ENCODE data around the gene SLC12A8.

The SLC12A8 gene

GRCh38 chr3:125179143-125179883, 33.2 kb downstream of the SLC12A8 start:
- H3K4me3 ChIP-seq (ENCODE audit: low read length), result no peak overlapping the region
- peaks cover 7% of the 10 kb centered on the region; the same call in 1 of the 2 replicates for H3K4me1 ChIP-seq (ENCODE audit: insufficient read depth, low read length)
- no peaks in the 10 kb centered on the region for H3K27me3 ChIP-seq (ENCODE audit: insufficient read depth, low read length)
- H3K27ac ChIP-seq (ENCODE audit: low read length), result no peak overlapping the region
- H3K36me3 ChIP-seq (ENCODE audit: insufficient read depth, low read depth, low read length), result no peaks in the 10 kb centered on the region
- H3K9me3 ChIP-seq (ENCODE audit: insufficient read depth, low read depth, low read length), result peaks cover 2% of the 10 kb centered on the region; the same call in 1 of the 2 replicates
- H3K9ac ChIP-seq (ENCODE audit: low read depth, low read length), result no peak overlapping the region

DNA sequence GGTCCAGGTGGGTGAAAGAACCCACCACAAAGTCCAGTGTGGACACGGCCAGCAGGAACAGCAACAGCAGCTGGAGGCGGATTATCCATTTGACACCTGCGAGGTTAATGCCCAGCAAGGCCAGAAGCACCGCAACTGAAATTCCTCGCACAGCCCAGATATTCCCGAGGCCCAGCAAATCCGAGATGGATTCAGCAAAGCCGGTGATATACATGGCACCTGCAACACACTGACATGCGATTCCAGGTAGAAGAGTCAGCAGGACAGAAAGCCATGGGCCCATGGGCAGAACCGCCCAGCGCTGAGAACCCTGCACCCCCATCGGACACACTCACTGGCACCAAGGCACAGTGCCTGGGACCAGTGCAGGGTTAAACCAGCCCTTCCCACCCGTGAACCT, 34.8 kb downstream of the SLC12A8 start:
- peaks cover 3% of the 10 kb centered on the region; the same call in 1 of the 2 replicates for H3K9me3 ChIP-seq (ENCODE audit: insufficient read depth, low read depth, low read length)
- no peak overlapping the region for H3K27ac ChIP-seq (ENCODE audit: low read length)
- H3K9ac ChIP-seq (ENCODE audit: low read depth, low read length), result no peak overlapping the region
- peaks cover 1% of the 10 kb centered on the region; the same call in 1 of the 2 replicates for H3K4me1 ChIP-seq (ENCODE audit: insufficient read depth, low read length)
- H3K27me3 ChIP-seq (ENCODE audit: insufficient read depth, low read length), result no peaks in the 10 kb centered on the region
- H3K4me3 ChIP-seq (ENCODE audit: low read length), result no peak overlapping the region
- H3K36me3 ChIP-seq (ENCODE audit: insufficient read depth, low read depth, low read length), result no peaks in the 10 kb centered on the region

- H3K9ac ChIP-seq (ENCODE audit: low read depth, low read length), result no peak overlapping the region
- H3K27me3 ChIP-seq (ENCODE audit: insufficient read depth, low read length), result no peaks in the 10 kb centered on the region
- H3K27ac ChIP-seq (ENCODE audit: low read length), result no peak overlapping the region
- H3K4me1 ChIP-seq (ENCODE audit: insufficient read depth, low read length), result no peaks in the 10 kb centered on the region
- no peak overlapping the region for H3K4me3 ChIP-seq (ENCODE audit: low read length)
- H3K36me3 ChIP-seq (ENCODE audit: insufficient read depth, low read depth, low read length), result no peaks in the 10 kb centered on the region
- H3K9me3 ChIP-seq (ENCODE audit: insufficient read depth, low read depth, low read length), result peaks cover 3% of the 10 kb centered on the region; the same call in 1 of the 2 replicates
These were observed 37.1 kb downstream of the SLC12A8 start for GRCh38 chr3:125175295-125176078.

GRCh38 chr3:125172346-125172745, 40.2 kb downstream of the SLC12A8 start:
- Histone ChIP-seq H3K27me3 (ENCODE audit: insufficient read depth, low read length) (no peaks in the 10 kb centered on the region), H3K4me1 (ENCODE audit: insufficient read depth, low read length) (no peaks in the 10 kb centered on the region), H3K9me3 (ENCODE audit: insufficient read depth, low read depth, low read length) (peaks cover 3% of the 10 kb centered on the region; the same call in 1 of the 2 replicates), H3K9ac (ENCODE audit: low read depth, low read length) (no peak overlapping the region), H3K27ac (ENCODE audit: low read length) (no peak overlapping the region), H3K36me3 (ENCODE audit: insufficient read depth, low read depth, low read length) (no peaks in the 10 kb centered on the region), H3K4me3 (ENCODE audit: low read length) (no peak overlapping the region)

DNA sequence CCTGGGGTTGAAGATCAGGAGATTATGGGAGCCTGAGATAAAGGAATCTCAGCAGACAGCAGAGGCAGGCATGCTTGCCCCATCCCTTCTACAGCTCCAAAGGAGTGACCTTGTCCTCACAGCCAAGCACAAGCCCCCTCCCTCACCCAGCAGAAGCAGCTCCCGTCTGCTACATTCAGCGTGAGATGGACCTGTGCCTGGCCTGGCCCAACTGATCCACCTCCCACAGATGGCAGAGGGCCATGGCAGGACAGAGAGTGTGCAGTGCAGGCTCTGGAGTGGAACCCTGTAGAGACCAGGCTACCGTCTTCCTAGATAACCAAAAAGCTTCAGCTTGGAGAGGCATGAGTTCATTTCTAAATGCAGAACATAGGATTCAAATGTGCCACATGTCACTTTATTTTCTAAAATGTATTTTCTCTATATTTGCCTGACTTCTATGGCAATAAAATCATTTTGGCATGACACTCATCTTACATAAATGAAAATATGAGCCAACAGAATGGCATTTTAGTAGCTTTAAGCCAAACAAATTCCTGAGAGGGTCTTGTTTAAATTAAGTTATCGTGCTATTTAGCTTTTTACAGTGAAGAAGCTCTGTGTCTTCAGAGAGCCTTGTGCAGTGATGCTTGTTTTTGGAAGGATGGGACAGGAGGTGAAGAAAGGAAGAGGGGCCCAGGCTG, 43.7 kb downstream of the SLC12A8 start:
- Histone ChIP-seq H3K36me3 (ENCODE audit: insufficient read depth, low read depth, low read length) (no peaks in the 10 kb centered on the region), H3K9ac (ENCODE audit: low read depth, low read length) (no peak overlapping the region), H3K9me3 (ENCODE audit: insufficient read depth, low read depth, low read length) (no peaks in the 10 kb centered on the region)

DNA sequence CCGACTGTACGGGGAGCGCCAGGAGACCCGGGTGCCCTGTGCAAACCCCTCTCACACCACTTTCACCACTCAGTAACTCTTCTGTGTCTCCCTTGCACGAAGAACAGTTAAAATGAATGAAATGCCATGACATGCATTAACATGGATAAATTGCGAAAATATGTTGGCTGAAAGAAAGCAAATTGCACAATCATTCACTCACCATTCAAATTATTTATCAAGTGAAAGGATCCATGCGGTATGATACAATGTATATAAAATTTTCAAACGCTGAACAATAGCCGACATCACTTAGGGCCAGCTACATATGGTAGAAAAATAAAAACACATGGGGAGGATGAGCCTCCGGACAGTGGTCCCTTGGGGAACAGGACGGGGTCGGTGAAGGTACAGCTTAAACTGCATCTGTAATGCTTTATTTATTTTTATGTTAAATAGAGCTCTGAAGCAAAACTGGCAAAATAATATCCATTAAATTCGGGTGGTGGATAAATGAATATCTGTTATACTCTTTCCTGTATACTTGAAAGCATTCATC, 45.9 kb downstream of the SLC12A8 start:
- Histone ChIP-seq H3K27ac (ENCODE audit: low read length) (no peak overlapping the region), H3K4me1 (ENCODE audit: insufficient read depth, low read length) (no peaks in the 10 kb centered on the region), H3K27me3 (ENCODE audit: insufficient read depth, low read length) (no peaks in the 10 kb centered on the region), H3K9ac (ENCODE audit: low read depth, low read length) (no peak overlapping the region), H3K36me3 (ENCODE audit: insufficient read depth, low read depth, low read length) (no peaks in the 10 kb centered on the region), H3K9me3 (ENCODE audit: insufficient read depth, low read depth, low read length) (no peaks in the 10 kb centered on the region), H3K4me3 (ENCODE audit: low read length) (no peak overlapping the region)

More for the DNA sequence above, 43.7 kb downstream of the SLC12A8 start:
- no peaks in the 10 kb centered on the region for H3K4me1 ChIP-seq (ENCODE audit: insufficient read depth, low read length)
- no peaks in the 10 kb centered on the region for H3K27me3 ChIP-seq (ENCODE audit: insufficient read depth, low read length)
- no peak overlapping the region for H3K4me3 ChIP-seq (ENCODE audit: low read length)
- no peak overlapping the region for H3K27ac ChIP-seq (ENCODE audit: low read length)

- Histone ChIP-seq H3K9me3 (ENCODE audit: insufficient read depth, low read depth, low read length) (no peaks in the 10 kb centered on the region), H3K27ac (ENCODE audit: low read length) (no peak overlapping the region), H3K27me3 (ENCODE audit: insufficient read depth, low read length) (no peaks in the 10 kb centered on the region), H3K4me3 (ENCODE audit: low read length) (no peak overlapping the region), H3K4me1 (ENCODE audit: insufficient read depth, low read length) (no peaks in the 10 kb centered on the region), H3K9ac (ENCODE audit: low read depth, low read length) (no peak overlapping the region), H3K36me3 (ENCODE audit: insufficient read depth, low read depth, low read length) (no peaks in the 10 kb centered on the region)
These were observed 46.5 kb downstream of the SLC12A8 start for GRCh38 chr3:125165948-125166553.

GRCh38 chr3:125165189-125165947, 47.2 kb downstream of the SLC12A8 start:
- no peaks in the 10 kb centered on the region for H3K9me3 ChIP-seq (ENCODE audit: insufficient read depth, low read depth, low read length)
- no peak overlapping the region for H3K27ac ChIP-seq (ENCODE audit: low read length)
- no peak overlapping the region for H3K4me3 ChIP-seq (ENCODE audit: low read length)
- H3K27me3 ChIP-seq (ENCODE audit: insufficient read depth, low read length), result no peaks in the 10 kb centered on the region
- no peak overlapping the region for H3K9ac ChIP-seq (ENCODE audit: low read depth, low read length)
- no peaks in the 10 kb centered on the region for H3K4me1 ChIP-seq (ENCODE audit: insufficient read depth, low read length)
- H3K36me3 ChIP-seq (ENCODE audit: insufficient read depth, low read depth, low read length), result no peaks in the 10 kb centered on the region

GRCh38 chr3:125163739-125164601, 48.6 kb downstream of the SLC12A8 start:
- H3K9me3 ChIP-seq (ENCODE audit: insufficient read depth, low read depth, low read length), result no peaks in the 10 kb centered on the region
- H3K27me3 ChIP-seq (ENCODE audit: insufficient read depth, low read length), result no peaks in the 10 kb centered on the region
- no peaks in the 10 kb centered on the region for H3K36me3 ChIP-seq (ENCODE audit: insufficient read depth, low read depth, low read length)
- no peak overlapping the region for H3K9ac ChIP-seq (ENCODE audit: low read depth, low read length)
- no peak overlapping the region for H3K4me3 ChIP-seq (ENCODE audit: low read length)
- no peak overlapping the region for H3K27ac ChIP-seq (ENCODE audit: low read length)
- no peaks in the 10 kb centered on the region for H3K4me1 ChIP-seq (ENCODE audit: insufficient read depth, low read length)

GRCh38 chr3:125161607-125162219, 50.8 kb downstream of the SLC12A8 start:
- H3K9me3 ChIP-seq (ENCODE audit: insufficient read depth, low read depth, low read length), result no peaks in the 10 kb centered on the region
- peaks cover 1% of the 10 kb centered on the region; the same call in 1 of the 2 replicates for H3K4me1 ChIP-seq (ENCODE audit: insufficient read depth, low read length)
- no peak overlapping the region for H3K4me3 ChIP-seq (ENCODE audit: low read length)
- H3K9ac ChIP-seq (ENCODE audit: low read depth, low read length), result no peak overlapping the region
- no peaks in the 10 kb centered on the region for H3K36me3 ChIP-seq (ENCODE audit: insufficient read depth, low read depth, low read length)
- H3K27me3 ChIP-seq (ENCODE audit: insufficient read depth, low read length), result no peaks in the 10 kb centered on the region
- no peak overlapping the region for H3K27ac ChIP-seq (ENCODE audit: low read length)

Measured in iPS-20b (cell line).